Right atrium auricular region (tissue), 2 donors: ENCODE results near the gene CAPN15. TPM values are rescaled to one million over a fixed set of nuclear protein-coding genes. Genes with fewer than 3 reads are reported as not detected.
A peak's percentile ranks its signal among the peaks of the same experiment; 100 is the strongest.

Experiments used
- DNase-seq: peaks from one replicate; pipeline ENCODE4 v3.0.0-alpha.2; 2019; ENCODE audit warnings: low spot score
- H3K27ac ChIP-seq, 2 donors: fragments of 200-600 bp; sonication (generic); 1 replicate in 1 of 2; 2 replicates in 1 of 2; pipeline ENCODE4 v1.5.1; 2016 to 2019
- H3K27me3 ChIP-seq, 2 donors: fragments of 200-600 bp; sonication (generic); one replicate each; pipeline versions ENCODE4 v1.5.1 to v1.6.0; 2017 to 2019
- H3K36me3 ChIP-seq: fragments of 200-600 bp; sonication (generic); one replicate; pipeline ENCODE4 v1.5.1; 2016
- H3K4me1 ChIP-seq, 2 donors: fragments of 200-600 bp; sonication (generic); one replicate each; pipeline versions ENCODE4 v1.5.1 to v1.6.0; 2017 to 2019
- H3K4me3 ChIP-seq, 2 donors: fragments of 200-600 bp; sonication (generic); 1 replicate in 1 of 2; 2 replicates in 1 of 2; pipeline ENCODE4 v1.5.1; 2017 to 2019; ENCODE audit warnings: mild to moderate bottlenecking in 1 of 2, moderate library complexity in 1 of 2
- H3K9me3 ChIP-seq, 2 donors: fragments of 200-600 bp; sonication (generic); one replicate each; pipeline ENCODE4 v1.5.1; 2019
- CTCF ChIP-seq, 2 donors: fragments of 200-600 bp; sonication (generic); IDR thresholded peaks; one replicate each; pipeline ENCODE4 v1.5.1; 2019; ENCODE audit warnings: antibody characterized with exemption in 2 of 2
- total RNA-seq, 2 donors: library from RNA; depleted of rRNA; stranded (reverse); fragments of >200 nt; gene quantifications; one replicate each; pipeline ENCODE4 v1.1.0, GENCODE V29; 2016

The CAPN15 gene
- total RNA-seq, 2 donors from 2014 or later: 18.5 to 28.1 TPM

- no peak overlapping the region for H3K4me3 ChIP-seq
- no peak for DNase-seq
Observed at GRCh38 chr16:563072-563644, 35.6 kb downstream of the CAPN15 start.

GRCh38 chr16:564690-565418 is 37.3 kb downstream of the CAPN15 start:
- TF ChIP-seq CTCF (IDR thresholded peaks at IDR 0.05): no peak
- Histone ChIP-seq H3K27ac (no peak overlapping the region), H3K27me3 (peaks cover 9 to 10% of the 10 kb centered on the region in 2 donors), H3K4me3 (no peak overlapping the region), H3K4me1 (peaks cover 0 to 45% of the 10 kb centered on the region in 2 donors), H3K9me3 (no peaks in the 10 kb centered on the region), H3K36me3 (no peaks in the 10 kb centered on the region)
- DNase-seq: no peak

More at GRCh38 chr16:563072-563644, 35.6 kb downstream of the CAPN15 start:
- Histone ChIP-seq H3K9me3 (no peaks in the 10 kb centered on the region), H3K27me3 (peaks cover 9 to 16% of the 10 kb centered on the region in 2 donors), H3K36me3 (no peaks in the 10 kb centered on the region), H3K4me1 (peaks cover 0 to 44% of the 10 kb centered on the region in 2 donors), H3K27ac (no peak overlapping the region)
- no peak for TF ChIP-seq CTCF (IDR thresholded peaks at IDR 0.05)

- Histone ChIP-seq H3K4me1 (peaks cover 0 to 47% of the 10 kb centered on the region in 2 donors), H3K27me3 (peaks cover 8 to 9% of the 10 kb centered on the region in 2 donors), H3K9me3 (no peaks in the 10 kb centered on the region), H3K4me3 (peak overlapping the region in 1 of 2 donors; percentile 4), H3K27ac (no peak overlapping the region), H3K36me3 (no peaks in the 10 kb centered on the region)
- TF ChIP-seq CTCF (IDR thresholded peaks at IDR 0.05): no peak
- DNase-seq: no peak
Observed at GRCh38 chr16:565419-566330, 38.2 kb downstream of the CAPN15 start.

GRCh38 chr16:566475-567372 is 39.2 kb downstream of the CAPN15 start, which contains the start of gene NHLRC4:
Gene NHLRC4, plus strand, starts transcription at chr16:567005. Its CDS starts 1,043 bp downstream, at chr16:568048.
- peak; percentile 83 for DNase-seq
- H3K27ac ChIP-seq: peak within 1 kb of the TSS; percentile 40 to 46
- no peak for TF ChIP-seq CTCF (IDR thresholded peaks at IDR 0.05)
- no peaks in the 10 kb centered on the region for H3K27me3 ChIP-seq
- no peaks in the 10 kb centered on the region for H3K36me3 ChIP-seq
- H3K4me1 ChIP-seq: peaks cover 0 to 49% of the 10 kb centered on the region in 2 donors
- peak within 1 kb of the TSS; percentile 9 to 39 for H3K4me3 ChIP-seq
- H3K9me3 ChIP-seq: no peaks in the 10 kb centered on the region
